Fibroblast of lung (primary cell): Measurements from ENCODE around the gene PPIL4. TPM values are rescaled to one million over a fixed set of nuclear protein-coding genes. Genes with fewer than 3 reads are reported as not detected.

Experiments used
- DNase-seq, 2 donors: peaks; one replicate each; pipeline versions ENCODE4 v3.0.0 to v3.0.0-alpha.2; 2010; ENCODE audit warnings: low read depth in 2 of 2
- H2AFZ ChIP-seq: 2 replicates; pipeline ENCODE4 v1.5.1; 2012; ENCODE audit warnings: low read length, control low read depth, inconsistent platforms
- H3K27ac ChIP-seq: 2 replicates; pipeline ENCODE4 v1.5.1; 2011; ENCODE audit warnings: low read length, control low read depth; ENCODE audit not compliant: insufficient read depth
- H3K27me3 ChIP-seq: 2 replicates; pipeline ENCODE4 v1.5.1; 2011; ENCODE audit warnings: mild to moderate bottlenecking, low read length; ENCODE audit not compliant: control insufficient read depth, insufficient read depth
- H3K36me3 ChIP-seq: 2 replicates; pipeline ENCODE4 v1.5.1; 2011; ENCODE audit warnings: low read length; ENCODE audit not compliant: control insufficient read depth, insufficient read depth
- H3K4me1 ChIP-seq: 2 replicates; pipeline ENCODE4 v1.5.1; 2011; ENCODE audit warnings: low read length; ENCODE audit not compliant: control insufficient read depth, insufficient read depth; ENCODE audit errors: extremely low read depth
- H3K4me2 ChIP-seq: 2 replicates; pipeline ENCODE4 v1.5.1; 2011; ENCODE audit warnings: low read length, control low read depth; ENCODE audit not compliant: insufficient read depth; ENCODE audit errors: extremely low read depth
- H3K4me3 ChIP-seq, 4 experiments: fragments of 200-600 bp in 1 of 4; sonication (generic) in 1 of 4; replicated peaks in 1 of 4; 2 replicates each; pipeline ENCODE4 v1.5.1; 2011 to 2016; ENCODE audit warnings: low read length in 4 of 4, low read depth in 3 of 4, mild to moderate bottlenecking in 3 of 4, control low read depth in 2 of 4, inconsistent platforms in 1 of 4, mixed read lengths in 1 of 4; ENCODE audit not compliant: insufficient read depth in 1 of 4; ENCODE audit errors: control extremely low read depth in 1 of 4
- H3K79me2 ChIP-seq: 2 replicates; pipeline ENCODE4 v1.5.1; 2012; ENCODE audit warnings: mild to moderate bottlenecking, low read length, inconsistent platforms; ENCODE audit not compliant: control insufficient read depth, insufficient read depth
- H3K9ac ChIP-seq: 2 replicates; pipeline ENCODE4 v1.5.1; 2011; ENCODE audit warnings: mild to moderate bottlenecking, low read length, control low read depth; ENCODE audit not compliant: insufficient read depth
- H3K9me3 ChIP-seq: 2 replicates; pipeline ENCODE4 v1.5.1; 2012; ENCODE audit warnings: low read depth, low read length; ENCODE audit not compliant: control insufficient read depth, insufficient read depth
- H4K20me1 ChIP-seq: 2 replicates; pipeline ENCODE4 v1.5.1; 2011; ENCODE audit warnings: low read length; ENCODE audit not compliant: control insufficient read depth, insufficient read depth; ENCODE audit errors: extremely low read depth
- CTCF ChIP-seq, 2 donors: IDR thresholded peaks in 1 of 2; conservative IDR thresholded peaks in 1 of 2; 1 replicate in 1 of 2; 2 replicates in 1 of 2; pipeline ENCODE4 v1.5.1; 2011 to 2012; ENCODE audit warnings: low read length in 2 of 2, control low read depth in 1 of 2, inconsistent platforms in 1 of 2, low read depth in 1 of 2, mild to moderate bottlenecking in 1 of 2
- EZH2 ChIP-seq: IDR thresholded peaks from 2 replicates; pipeline ENCODE4 v1.5.1; 2012; ENCODE audit warnings: low read length, control low read depth, mild to moderate bottlenecking; ENCODE audit errors: missing control alignments
- polyA plus RNA-seq, 2 donors: library from polyadenylated mRNA; depleted of rRNA in 1 of 2; stranded (reverse) in 1 of 2; unstranded in 1 of 2; fragments of >200 nt; gene quantifications; 2 replicates each; pipeline ENCODE4 v1.2.1, GENCODE V29; 2011 to 2012; ENCODE audit warnings: missing spikeins in 1 of 2
- total RNA-seq: library from RNA; depleted of rRNA; stranded (reverse); fragments of >200 nt; gene quantifications from 2 replicates; pipeline ENCODE4 v1.2.1, GENCODE V29; 2014

Gene PPIL4
- total and polyA plus RNA-seq, 2 donors (not counting 1 experiment from before 2014, with no cell fraction given) = 15.9 to 37.5 TPM

- Histone ChIP-seq H3K4me1 (peaks cover 10% of the 10 kb centered on the region), H3K4me3 (peak within 1 kb of the TSS; percentile 87 to 99 (median 92)), H3K27ac (peak within 1 kb of the TSS; percentile 86), H4K20me1 (no peaks in the 10 kb centered on the region), H3K79me2 (peaks cover 18% of the 10 kb centered on the region), H2AFZ (peak within 1 kb of the TSS; percentile 92), H3K4me2 (peak within 1 kb of the TSS; percentile 83), H3K9ac (peak within 1 kb of the TSS; percentile 92), H3K27me3 (no peaks in the 10 kb centered on the region), H3K9me3 (no peaks in the 10 kb centered on the region), H3K36me3 (no peaks in the 10 kb centered on the region)
- peak; percentile 86 to 94 for DNase-seq
- TF ChIP-seq EZH2 (no peak), CTCF (conservative IDR thresholded peaks at IDR 0.05 in 1 of 2, IDR thresholded peaks at IDR 0.05 in 1 of 2; ENCODE audit: low read depth in 1 of 2, low read length in 2 of 2) (peak; percentile 61 to 70)
These were observed 19.9 kb upstream of the PPIL4 start, which contains the start of gene GINM1 for GRCh38 chr6:149565527-149566409. TSS of gene GINM1 (plus strand) at chr6:149566375. CDS start at chr6:149566415, 40 bp downstream.

- peaks cover 10% of the 10 kb centered on the region for H3K4me1 ChIP-seq
- H2AFZ ChIP-seq = no peak overlapping the region
- no peaks in the 10 kb centered on the region for H3K9me3 ChIP-seq
- H3K4me2 ChIP-seq = no peak overlapping the region
- DNase-seq = no peak
- no peak overlapping the region for H3K4me3 ChIP-seq
- H3K9ac ChIP-seq = no peak overlapping the region
- no peak overlapping the region for H3K27ac ChIP-seq
- peaks cover 15% of the 10 kb centered on the region for H3K79me2 ChIP-seq
- TF ChIP-seq CTCF (conservative IDR thresholded peaks at IDR 0.05 in 1 of 2, IDR thresholded peaks at IDR 0.05 in 1 of 2; ENCODE audit: low read depth in 1 of 2, low read length in 2 of 2) (no peak), EZH2 (no peak)
- no peaks in the 10 kb centered on the region for H4K20me1 ChIP-seq
- H3K27me3 ChIP-seq = no peaks in the 10 kb centered on the region
- H3K36me3 ChIP-seq = no peaks in the 10 kb centered on the region
These were observed 18.1 kb upstream of the PPIL4 start for GRCh38 chr6:149563928-149564325.

DNA sequence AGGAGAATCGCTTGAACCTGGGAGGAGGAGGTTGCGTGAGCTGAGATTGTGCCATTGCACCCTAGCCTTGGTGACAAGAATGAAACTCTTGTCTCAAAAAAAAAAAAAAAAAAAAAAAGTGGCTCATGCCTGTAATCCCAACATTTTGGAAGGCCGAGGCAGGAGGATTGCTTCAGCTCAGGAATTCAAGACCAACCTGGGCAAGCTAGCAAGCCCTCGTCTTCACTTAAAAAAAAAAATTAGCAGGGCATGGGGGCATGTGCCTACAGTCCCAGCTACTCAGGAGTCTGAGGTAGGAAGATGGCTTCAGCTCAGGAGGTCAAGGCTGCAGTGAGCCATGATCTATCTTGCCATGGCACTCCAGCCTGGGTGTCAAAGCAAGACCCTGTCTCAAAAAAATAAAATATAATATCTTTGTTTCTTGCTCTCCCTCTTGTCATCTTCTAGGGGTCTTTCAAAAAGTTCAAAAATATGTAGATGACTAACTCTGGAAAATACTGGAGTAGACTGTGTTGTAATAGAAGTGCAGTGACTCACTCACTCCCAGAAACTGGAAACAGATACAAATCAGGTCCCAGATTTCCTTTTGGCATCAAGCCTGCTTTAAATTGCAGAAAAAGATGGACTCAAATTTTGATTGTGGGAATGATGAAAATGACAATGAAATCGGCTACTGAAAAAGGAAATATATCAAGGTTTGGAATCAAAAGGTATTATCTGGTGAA, 17.5 kb upstream of the PPIL4 start:
- DNase-seq = peak; percentile 82 to 88
- Histone ChIP-seq H3K9ac (no peak overlapping the region), H3K4me3 (no peak overlapping the region), H3K4me2 (peak overlapping the region; percentile 17), H3K4me1 (peaks cover 10% of the 10 kb centered on the region), H4K20me1 (no peaks in the 10 kb centered on the region), H3K9me3 (no peaks in the 10 kb centered on the region), H3K79me2 (peaks cover 15% of the 10 kb centered on the region), H3K27me3 (no peaks in the 10 kb centered on the region), H3K36me3 (no peaks in the 10 kb centered on the region), H2AFZ (no peak overlapping the region), H3K27ac (peak overlapping the region; percentile 53)
- no peak for TF ChIP-seq CTCF (conservative IDR thresholded peaks at IDR 0.05 in 1 of 2, IDR thresholded peaks at IDR 0.05 in 1 of 2; ENCODE audit: low read depth in 1 of 2, low read length in 2 of 2)
- TF ChIP-seq EZH2 = no peak
